ENCODE results near the gene BACE2.
"Not testable (repeated sequence)": the region's sequence is repeated elsewhere in the genome, so short reads cannot be mapped to it uniquely, and the experiment has no call there.

Gene BACE2

GRCh38 chr21:41251961-41252642 lies 84.1 kb downstream of the BACE2 start:
- Histone ChIP-seq H3K27ac (ENCODE audit: low read depth, low read length) (no peak overlapping the region), H3K9me3 (ENCODE audit: control insufficient read depth, insufficient read depth, low read length) (no peaks in the 10 kb centered on the region; the same call in 1 of the 2 replicates), H3K36me3 (ENCODE audit: control insufficient read depth, insufficient read depth, low read length) (no peaks in the 10 kb centered on the region), H3K4me3 (ENCODE audit: low read depth, low read length) (no peak overlapping the region), H3K9ac (ENCODE audit: low read depth, low read length) (no peak overlapping the region), H3K4me1 (ENCODE audit: control insufficient read depth, insufficient read depth, low read length) (no peaks in the 10 kb centered on the region), H3K27me3 (ENCODE audit: control insufficient read depth, insufficient read depth, low read length) (no peaks in the 10 kb centered on the region)

- Histone ChIP-seq H3K27ac (ENCODE audit: low read depth, low read length) (no peak overlapping the region), H3K4me1 (ENCODE audit: control insufficient read depth, insufficient read depth, low read length) (no peaks in the 10 kb centered on the region), H3K9me3 (ENCODE audit: control insufficient read depth, insufficient read depth, low read length) (no peaks in the 10 kb centered on the region; the same call in 1 of the 2 replicates), H3K9ac (ENCODE audit: low read depth, low read length) (no peak overlapping the region), H3K27me3 (ENCODE audit: control insufficient read depth, insufficient read depth, low read length) (no peaks in the 10 kb centered on the region), H3K36me3 (ENCODE audit: control insufficient read depth, insufficient read depth, low read length) (no peaks in the 10 kb centered on the region), H3K4me3 (ENCODE audit: low read depth, low read length) (no peak overlapping the region)
These were observed 86.2 kb downstream of the BACE2 start for GRCh38 chr21:41254090-41254700.

GRCh38 chr21:41255190-41255589 lies 87.2 kb downstream of the BACE2 start:
- H3K9ac ChIP-seq (ENCODE audit: low read depth, low read length), result no peak overlapping the region
- no peaks in the 10 kb centered on the region for H3K27me3 ChIP-seq (ENCODE audit: control insufficient read depth, insufficient read depth, low read length)
- H3K4me1 ChIP-seq (ENCODE audit: control insufficient read depth, insufficient read depth, low read length), result no peaks in the 10 kb centered on the region
- no peak overlapping the region for H3K4me3 ChIP-seq (ENCODE audit: low read depth, low read length)
- no peaks in the 10 kb centered on the region for H3K36me3 ChIP-seq (ENCODE audit: control insufficient read depth, insufficient read depth, low read length)
- no peak overlapping the region for H3K27ac ChIP-seq (ENCODE audit: low read depth, low read length)
- no peaks in the 10 kb centered on the region; the same call in 1 of the 2 replicates for H3K9me3 ChIP-seq (ENCODE audit: control insufficient read depth, insufficient read depth, low read length)

GRCh38 chr21:41256231-41256630 lies 88.3 kb downstream of the BACE2 start:
- not testable (repeated sequence) for H3K36me3 ChIP-seq (ENCODE audit: control insufficient read depth, insufficient read depth, low read length); H3K9me3 ChIP-seq (ENCODE audit: control insufficient read depth, insufficient read depth, low read length); H3K27me3 ChIP-seq (ENCODE audit: control insufficient read depth, insufficient read depth, low read length); H3K4me1 ChIP-seq (ENCODE audit: control insufficient read depth, insufficient read depth, low read length); H3K4me3 ChIP-seq (ENCODE audit: low read depth, low read length); H3K27ac ChIP-seq (ENCODE audit: low read depth, low read length); H3K9ac ChIP-seq (ENCODE audit: low read depth, low read length)

- no peak overlapping the region for H3K27ac ChIP-seq (ENCODE audit: low read depth, low read length)
These were observed 89.1 kb downstream of the BACE2 start for GRCh38 chr21:41256771-41257702.

GRCh38 chr21:41258617-41259016 lies 90.7 kb downstream of the BACE2 start:
- Histone ChIP-seq H3K27ac (ENCODE audit: low read depth, low read length) (no peak overlapping the region), H3K4me3 (ENCODE audit: low read depth, low read length) (no peak overlapping the region), H3K27me3 (ENCODE audit: control insufficient read depth, insufficient read depth, low read length) (no peaks in the 10 kb centered on the region), H3K9ac (ENCODE audit: low read depth, low read length) (no peak overlapping the region), H3K4me1 (ENCODE audit: control insufficient read depth, insufficient read depth, low read length) (no peaks in the 10 kb centered on the region), H3K36me3 (ENCODE audit: control insufficient read depth, insufficient read depth, low read length) (no peaks in the 10 kb centered on the region), H3K9me3 (ENCODE audit: control insufficient read depth, insufficient read depth, low read length) (no peaks in the 10 kb centered on the region; the same call in 1 of the 2 replicates)

More at GRCh38 chr21:41256771-41257702, 89.1 kb downstream of the BACE2 start:
- no peak overlapping the region for H3K9ac ChIP-seq (ENCODE audit: low read depth, low read length)
- no peaks in the 10 kb centered on the region; the same call in 1 of the 2 replicates for H3K9me3 ChIP-seq (ENCODE audit: control insufficient read depth, insufficient read depth, low read length)
- H3K36me3 ChIP-seq (ENCODE audit: control insufficient read depth, insufficient read depth, low read length), result no peaks in the 10 kb centered on the region
- no peaks in the 10 kb centered on the region for H3K4me1 ChIP-seq (ENCODE audit: control insufficient read depth, insufficient read depth, low read length)
- no peak overlapping the region for H3K4me3 ChIP-seq (ENCODE audit: low read depth, low read length)
- H3K27me3 ChIP-seq (ENCODE audit: control insufficient read depth, insufficient read depth, low read length), result no peaks in the 10 kb centered on the region

GRCh38 chr21:41260428-41260827 lies 92.5 kb downstream of the BACE2 start:
- Histone ChIP-seq H3K27ac (ENCODE audit: low read depth, low read length) (no peak overlapping the region), H3K9ac (ENCODE audit: low read depth, low read length) (no peak overlapping the region), H3K9me3 (ENCODE audit: control insufficient read depth, insufficient read depth, low read length) (no peaks in the 10 kb centered on the region), H3K36me3 (ENCODE audit: control insufficient read depth, insufficient read depth, low read length) (no peaks in the 10 kb centered on the region), H3K27me3 (ENCODE audit: control insufficient read depth, insufficient read depth, low read length) (no peaks in the 10 kb centered on the region), H3K4me3 (ENCODE audit: low read depth, low read length) (no peak overlapping the region), H3K4me1 (ENCODE audit: control insufficient read depth, insufficient read depth, low read length) (no peaks in the 10 kb centered on the region)

- Histone ChIP-seq H3K27ac (ENCODE audit: low read depth, low read length) (no peak overlapping the region), H3K9me3 (ENCODE audit: control insufficient read depth, insufficient read depth, low read length) (peaks cover 8% of the 10 kb centered on the region; the same call in 1 of the 2 replicates), H3K36me3 (ENCODE audit: control insufficient read depth, insufficient read depth, low read length) (no peaks in the 10 kb centered on the region), H3K27me3 (ENCODE audit: control insufficient read depth, insufficient read depth, low read length) (no peaks in the 10 kb centered on the region), H3K4me1 (ENCODE audit: control insufficient read depth, insufficient read depth, low read length) (no peaks in the 10 kb centered on the region), H3K9ac (ENCODE audit: low read depth, low read length) (no peak overlapping the region), H3K4me3 (ENCODE audit: low read depth, low read length) (no peak overlapping the region)
These were observed 99.4 kb downstream of the BACE2 start for GRCh38 chr21:41267346-41267745.

- no peak overlapping the region for H3K27ac ChIP-seq (ENCODE audit: low read depth, low read length)
- H3K4me1 ChIP-seq (ENCODE audit: control insufficient read depth, insufficient read depth, low read length), result peaks cover 4% of the 10 kb centered on the region
- no peaks in the 10 kb centered on the region for H3K36me3 ChIP-seq (ENCODE audit: control insufficient read depth, insufficient read depth, low read length)
- no peak overlapping the region for H3K4me3 ChIP-seq (ENCODE audit: low read depth, low read length)
- H3K9me3 ChIP-seq (ENCODE audit: control insufficient read depth, insufficient read depth, low read length), result peaks cover 13% of the 10 kb centered on the region
- no peak overlapping the region for H3K9ac ChIP-seq (ENCODE audit: low read depth, low read length)
- H3K27me3 ChIP-seq (ENCODE audit: control insufficient read depth, insufficient read depth, low read length), result no peaks in the 10 kb centered on the region
These were observed 101.6 kb downstream of the BACE2 start for GRCh38 chr21:41269535-41269934.

GRCh38 chr21:41277196-41277595 lies 109.2 kb downstream of the BACE2 start:
- Histone ChIP-seq H3K4me3 (ENCODE audit: low read depth, low read length) (no peak overlapping the region), H3K9me3 (ENCODE audit: control insufficient read depth, insufficient read depth, low read length) (peaks cover 6% of the 10 kb centered on the region), H3K4me1 (ENCODE audit: control insufficient read depth, insufficient read depth, low read length) (peaks cover 10% of the 10 kb centered on the region), H3K9ac (ENCODE audit: low read depth, low read length) (no peak overlapping the region), H3K27ac (ENCODE audit: low read depth, low read length) (no peak overlapping the region), H3K36me3 (ENCODE audit: control insufficient read depth, insufficient read depth, low read length) (no peaks in the 10 kb centered on the region), H3K27me3 (ENCODE audit: control insufficient read depth, insufficient read depth, low read length) (no peaks in the 10 kb centered on the region)

- no peaks in the 10 kb centered on the region for H3K9me3 ChIP-seq (ENCODE audit: control insufficient read depth, insufficient read depth, low read length)
- no peak overlapping the region for H3K27ac ChIP-seq (ENCODE audit: low read depth, low read length)
- H3K4me3 ChIP-seq (ENCODE audit: low read depth, low read length), result no peak overlapping the region
- H3K36me3 ChIP-seq (ENCODE audit: control insufficient read depth, insufficient read depth, low read length), result no peaks in the 10 kb centered on the region
- no peak overlapping the region for H3K9ac ChIP-seq (ENCODE audit: low read depth, low read length)
- no peaks in the 10 kb centered on the region for H3K27me3 ChIP-seq (ENCODE audit: control insufficient read depth, insufficient read depth, low read length)
- H3K4me1 ChIP-seq (ENCODE audit: control insufficient read depth, insufficient read depth, low read length), result peaks cover 15% of the 10 kb centered on the region
These were observed 109.9 kb downstream of the BACE2 start for GRCh38 chr21:41277846-41278245.
